ENCODE measurements around the gene PDE6C. TPM values are rescaled to one million over a fixed set of nuclear protein-coding genes. Genes with fewer than 3 reads are reported as not detected.
A peak's percentile ranks its signal among the peaks of the same experiment; 100 is the strongest.

The PDE6C gene
- total RNA-seq = not detected
- 0.06 TPM for polyA plus RNA-seq

GRCh38 chr10:93612311-93612710 is at the start of gene PDE6C:
Gene PDE6C, plus strand, starts transcription at chr10:93612537. Its CDS starts 189 bp downstream, at chr10:93612726.
- no peak for DNase-seq (ENCODE audit: extremely low spot score)

GRCh38 chr10:93565446-93565845 is 46.9 kb upstream of the PDE6C start:
- no peak for DNase-seq (ENCODE audit: extremely low spot score)
- Histone ChIP-seq H3K36me3 (ENCODE audit: insufficient read depth) (no peaks in the 10 kb centered on the region), H3K4me3 (ENCODE audit: low read depth, low read length) (no peak overlapping the region), H3K27ac (ENCODE audit: low read depth) (no peak overlapping the region), H3K4me1 (ENCODE audit: insufficient read depth) (no peaks in the 10 kb centered on the region)
- WGBS = 71% methylated on average over 3 of the region's 3 CpGs

More at GRCh38 chr10:93612311-93612710, at the start of gene PDE6C:
- 64% methylated on average over 6 of the region's 6 CpGs for WGBS
- Histone ChIP-seq H3K4me3 (ENCODE audit: low read depth, low read length) (no peak within 1 kb of the TSS), H3K4me1 (ENCODE audit: insufficient read depth) (no peaks in the 10 kb centered on the region), H3K36me3 (ENCODE audit: insufficient read depth) (no peaks in the 10 kb centered on the region), H3K27ac (ENCODE audit: low read depth) (no peak within 1 kb of the TSS)

DNA sequence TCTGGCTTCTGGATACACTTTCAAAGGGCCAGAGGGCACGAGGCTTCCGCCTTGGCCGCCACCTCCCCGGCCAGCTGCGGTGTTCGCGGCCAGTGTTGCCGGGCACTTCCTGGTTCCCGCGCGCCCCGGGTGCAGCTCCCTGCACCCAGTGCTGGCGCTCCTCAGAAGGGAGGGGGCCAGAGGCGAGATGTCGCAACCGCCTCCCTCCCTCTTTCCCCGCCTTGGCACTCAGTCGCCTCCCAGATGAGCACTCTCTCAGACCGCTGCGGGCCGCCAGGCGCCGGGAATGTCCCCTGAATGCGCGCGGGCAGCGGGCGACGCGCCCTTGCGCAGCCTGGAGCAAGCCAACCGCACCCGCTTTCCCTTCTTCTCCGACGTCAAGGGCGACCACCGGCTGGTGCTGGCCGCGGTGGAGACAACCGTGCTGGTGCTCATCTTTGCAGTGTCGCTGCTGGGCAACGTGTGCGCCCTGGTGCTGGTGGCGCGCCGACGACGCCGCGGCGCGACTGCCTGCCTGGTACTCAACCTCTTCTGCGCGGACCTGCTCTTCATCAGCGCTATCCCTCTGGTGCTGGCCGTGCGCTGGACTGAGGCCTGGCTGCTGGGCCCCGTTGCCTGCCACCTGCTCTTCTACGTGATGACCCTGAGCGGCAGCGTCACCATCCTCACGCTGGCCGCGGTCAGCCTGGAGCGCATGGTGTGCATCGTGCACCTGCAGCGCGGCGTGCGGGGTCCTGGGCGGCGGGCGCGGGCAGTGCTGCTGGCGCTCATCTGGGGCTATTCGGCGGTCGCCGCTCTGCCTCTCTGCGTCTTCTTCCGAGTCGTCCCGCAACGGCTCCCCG is 45.7 kb upstream of the PDE6C start, which contains the start of gene FFAR4:
Gene FFAR4, plus strand, starts transcription at position 231 of the 842 bp plus-strand sequence. Its CDS starts 56 bp downstream, at position 287.
- 2% methylated on average over 85 of the region's 85 CpGs for WGBS
- Histone ChIP-seq H3K27ac (ENCODE audit: low read depth) (no peak within 1 kb of the TSS), H3K4me3 (ENCODE audit: low read depth, low read length) (peak within 1 kb of the TSS; percentile 22), H3K36me3 (ENCODE audit: insufficient read depth) (no peaks in the 10 kb centered on the region), H3K4me1 (ENCODE audit: insufficient read depth) (no peaks in the 10 kb centered on the region)
- no peak for DNase-seq (ENCODE audit: extremely low spot score)

GRCh38 chr10:93567277-93568104 is 44.8 kb upstream of the PDE6C start:
- no peaks in the 10 kb centered on the region for H3K4me1 ChIP-seq (ENCODE audit: insufficient read depth)
- H3K4me3 ChIP-seq (ENCODE audit: low read depth, low read length) = no peak overlapping the region
- 10% methylated on average over 33 of the region's 33 CpGs for WGBS
- DNase-seq (ENCODE audit: extremely low spot score) = no peak
- no peaks in the 10 kb centered on the region for H3K36me3 ChIP-seq (ENCODE audit: insufficient read depth)
- H3K27ac ChIP-seq (ENCODE audit: low read depth) = no peak overlapping the region

DNA sequence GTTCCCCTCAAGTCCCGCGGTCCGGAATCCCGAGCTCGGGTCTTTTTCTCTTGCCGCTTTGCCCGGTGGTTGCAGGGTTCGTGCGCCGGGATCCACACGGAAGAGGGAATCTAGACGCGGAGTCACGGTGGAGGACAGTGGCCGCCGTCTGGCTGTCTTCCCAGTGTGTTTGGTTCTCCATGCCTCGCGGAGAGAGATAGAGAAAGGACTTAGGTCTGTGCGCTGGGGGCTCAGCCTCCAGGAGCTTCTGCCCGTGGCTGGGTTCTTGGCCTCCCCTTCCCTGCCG is 44.3 kb upstream of the PDE6C start:
- Histone ChIP-seq H3K4me3 (ENCODE audit: low read depth, low read length) (no peak overlapping the region), H3K4me1 (ENCODE audit: insufficient read depth) (no peaks in the 10 kb centered on the region), H3K36me3 (ENCODE audit: insufficient read depth) (no peaks in the 10 kb centered on the region), H3K27ac (ENCODE audit: low read depth) (no peak overlapping the region)
- DNase-seq (ENCODE audit: extremely low spot score) = no peak
- 7% methylated on average over 21 of the region's 21 CpGs for WGBS

DNA sequence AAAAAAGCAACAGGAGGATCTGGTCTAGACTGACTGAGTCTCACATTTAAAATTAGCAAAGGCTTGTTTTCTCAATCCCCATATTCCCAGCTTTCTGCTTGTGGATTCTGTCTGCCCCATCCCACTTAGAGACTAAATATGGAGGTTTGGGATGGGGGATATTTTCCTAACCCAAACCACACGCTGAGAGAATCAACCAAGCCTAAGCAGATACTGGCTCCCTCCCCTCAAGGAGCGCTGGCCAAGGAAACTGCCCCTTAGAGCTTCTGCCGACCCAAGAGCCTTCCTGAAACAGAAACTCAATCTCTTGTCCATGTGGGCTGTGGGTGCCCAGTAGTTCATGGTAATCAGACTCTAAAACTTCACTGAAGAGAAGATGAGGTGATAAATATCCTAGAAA is 42.0 kb upstream of the PDE6C start:
- H3K36me3 ChIP-seq (ENCODE audit: insufficient read depth) = no peaks in the 10 kb centered on the region
- no peak for DNase-seq (ENCODE audit: extremely low spot score)
- no peak overlapping the region for H3K4me3 ChIP-seq (ENCODE audit: low read depth, low read length)
- WGBS = 46% methylated on average over 3 of the region's 3 CpGs
- no peak overlapping the region for H3K27ac ChIP-seq (ENCODE audit: low read depth)
- no peaks in the 10 kb centered on the region for H3K4me1 ChIP-seq (ENCODE audit: insufficient read depth)

DNA sequence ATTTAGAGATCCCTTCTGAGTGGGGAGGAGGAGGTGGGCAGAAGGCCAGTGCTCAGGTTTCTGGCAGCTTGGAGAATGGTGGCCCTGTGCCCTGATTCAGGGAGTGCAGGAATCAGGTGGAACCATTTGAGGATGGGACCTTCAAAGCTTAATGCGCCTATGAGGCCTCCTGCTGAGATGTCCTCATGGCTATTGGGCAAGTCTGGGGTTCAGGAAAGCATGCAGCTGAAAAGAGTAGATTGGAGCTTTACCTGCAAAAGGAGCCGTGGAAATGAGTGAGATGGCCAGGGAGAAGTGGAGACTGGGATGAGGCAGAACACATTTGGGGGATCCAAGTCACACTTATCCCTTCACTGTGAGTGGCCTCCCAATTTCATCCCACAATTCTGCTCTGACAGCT is 39.7 kb upstream of the PDE6C start:
- WGBS = 97% methylated on average over 2 of the region's 2 CpGs
- no peak overlapping the region for H3K27ac ChIP-seq (ENCODE audit: low read depth)
- no peak overlapping the region for H3K4me3 ChIP-seq (ENCODE audit: low read depth, low read length)
- no peak for DNase-seq (ENCODE audit: extremely low spot score)
- no peaks in the 10 kb centered on the region for H3K36me3 ChIP-seq (ENCODE audit: insufficient read depth)
- no peaks in the 10 kb centered on the region for H3K4me1 ChIP-seq (ENCODE audit: insufficient read depth)

DNA sequence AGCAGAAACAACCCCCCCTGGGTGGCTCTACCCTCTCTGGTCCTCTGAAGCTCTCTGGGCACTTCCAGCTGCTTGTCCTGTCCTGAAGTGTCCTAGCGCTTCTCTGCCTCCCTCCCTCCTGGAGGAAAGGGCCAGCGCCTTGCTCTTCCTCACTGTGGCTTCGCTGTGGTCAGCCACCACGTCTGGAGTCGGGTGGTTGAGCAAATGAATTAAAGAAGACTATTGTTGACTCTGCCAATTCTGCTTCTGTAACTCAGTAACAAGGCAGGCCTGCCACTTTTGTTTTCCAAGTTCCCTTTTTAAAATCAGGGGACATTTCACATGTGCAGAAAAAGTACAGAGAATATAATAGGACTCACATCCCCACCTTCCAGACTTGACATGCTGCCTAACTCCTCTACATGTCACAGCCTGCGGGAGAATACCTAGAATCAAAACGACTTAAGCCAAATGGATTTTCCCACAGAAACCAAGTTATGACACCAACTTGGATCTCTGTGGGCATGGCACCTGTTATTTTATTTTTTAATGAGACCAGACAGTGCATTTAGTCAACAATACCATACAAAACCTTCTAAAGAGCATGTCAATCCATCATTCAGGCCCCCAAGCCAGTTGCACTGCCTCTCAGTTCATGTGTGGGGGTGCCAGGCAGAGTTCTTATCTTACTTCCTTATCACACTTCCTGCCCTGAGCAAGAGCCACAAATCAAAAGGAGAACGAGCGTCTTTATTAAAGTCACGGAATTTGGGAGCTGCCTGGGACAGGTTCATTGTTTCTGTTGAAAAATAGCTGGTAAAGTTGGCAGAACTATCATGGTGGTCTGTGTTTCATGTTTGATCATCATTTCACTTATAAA is 39.1 kb upstream of the PDE6C start:
- Histone ChIP-seq H3K4me3 (ENCODE audit: low read depth, low read length) (no peak overlapping the region), H3K4me1 (ENCODE audit: insufficient read depth) (no peaks in the 10 kb centered on the region), H3K36me3 (ENCODE audit: insufficient read depth) (no peaks in the 10 kb centered on the region), H3K27ac (ENCODE audit: low read depth) (no peak overlapping the region)
- 41% methylated on average over 10 of the region's 10 CpGs for WGBS
- DNase-seq (ENCODE audit: extremely low spot score) = no peak

GRCh38 chr10:93573924-93574323 is 38.4 kb upstream of the PDE6C start:
- Histone ChIP-seq H3K4me1 (ENCODE audit: insufficient read depth) (no peaks in the 10 kb centered on the region), H3K4me3 (ENCODE audit: low read depth, low read length) (no peak overlapping the region), H3K27ac (ENCODE audit: low read depth) (no peak overlapping the region), H3K36me3 (ENCODE audit: insufficient read depth) (no peaks in the 10 kb centered on the region)
- DNase-seq (ENCODE audit: extremely low spot score) = no peak
- WGBS = 68% methylated on average over 3 of the region's 3 CpGs

GRCh38 chr10:93576888-93577287 is 35.4 kb upstream of the PDE6C start:
- Histone ChIP-seq H3K36me3 (ENCODE audit: insufficient read depth) (no peaks in the 10 kb centered on the region), H3K27ac (ENCODE audit: low read depth) (no peak overlapping the region), H3K4me1 (ENCODE audit: insufficient read depth) (no peaks in the 10 kb centered on the region), H3K4me3 (ENCODE audit: low read depth, low read length) (no peak overlapping the region)
- WGBS = 53% methylated on average over 3 of the region's 3 CpGs
- DNase-seq (ENCODE audit: extremely low spot score) = no peak

GRCh38 chr10:93577565-93577964 is 34.8 kb upstream of the PDE6C start:
- H3K4me1 ChIP-seq (ENCODE audit: insufficient read depth) = no peaks in the 10 kb centered on the region
- H3K36me3 ChIP-seq (ENCODE audit: insufficient read depth) = no peaks in the 10 kb centered on the region
- no peak overlapping the region for H3K27ac ChIP-seq (ENCODE audit: low read depth)
- no peak overlapping the region for H3K4me3 ChIP-seq (ENCODE audit: low read depth, low read length)
- 77% methylated on average over 3 of the region's 3 CpGs for WGBS
- no peak for DNase-seq (ENCODE audit: extremely low spot score)

DNA sequence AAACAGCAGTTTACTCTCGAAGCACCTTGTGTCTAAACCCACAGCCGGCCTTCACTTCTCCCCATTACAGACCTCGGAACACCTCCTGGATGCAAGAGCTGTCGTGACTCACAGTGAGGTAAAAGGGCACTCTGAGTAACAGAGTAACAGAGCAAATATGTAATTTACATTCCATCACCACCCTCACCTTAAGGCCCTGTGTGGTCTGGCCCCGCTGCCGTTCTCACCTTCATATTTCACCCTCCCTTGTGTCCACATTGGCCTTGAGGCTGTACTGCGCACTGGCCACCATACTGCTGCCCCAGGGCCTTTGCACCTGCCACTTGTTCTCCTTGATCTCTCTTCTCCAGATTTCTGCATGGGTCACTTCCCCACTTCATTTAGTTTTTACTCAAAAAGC is 33.2 kb upstream of the PDE6C start:
- WGBS = 83% methylated on average over 7 of the region's 7 CpGs
- H3K4me1 ChIP-seq (ENCODE audit: insufficient read depth) = no peaks in the 10 kb centered on the region
- no peak overlapping the region for H3K4me3 ChIP-seq (ENCODE audit: low read depth, low read length)
- no peak overlapping the region for H3K27ac ChIP-seq (ENCODE audit: low read depth)
- DNase-seq (ENCODE audit: extremely low spot score) = no peak
- no peaks in the 10 kb centered on the region for H3K36me3 ChIP-seq (ENCODE audit: insufficient read depth)

DNA sequence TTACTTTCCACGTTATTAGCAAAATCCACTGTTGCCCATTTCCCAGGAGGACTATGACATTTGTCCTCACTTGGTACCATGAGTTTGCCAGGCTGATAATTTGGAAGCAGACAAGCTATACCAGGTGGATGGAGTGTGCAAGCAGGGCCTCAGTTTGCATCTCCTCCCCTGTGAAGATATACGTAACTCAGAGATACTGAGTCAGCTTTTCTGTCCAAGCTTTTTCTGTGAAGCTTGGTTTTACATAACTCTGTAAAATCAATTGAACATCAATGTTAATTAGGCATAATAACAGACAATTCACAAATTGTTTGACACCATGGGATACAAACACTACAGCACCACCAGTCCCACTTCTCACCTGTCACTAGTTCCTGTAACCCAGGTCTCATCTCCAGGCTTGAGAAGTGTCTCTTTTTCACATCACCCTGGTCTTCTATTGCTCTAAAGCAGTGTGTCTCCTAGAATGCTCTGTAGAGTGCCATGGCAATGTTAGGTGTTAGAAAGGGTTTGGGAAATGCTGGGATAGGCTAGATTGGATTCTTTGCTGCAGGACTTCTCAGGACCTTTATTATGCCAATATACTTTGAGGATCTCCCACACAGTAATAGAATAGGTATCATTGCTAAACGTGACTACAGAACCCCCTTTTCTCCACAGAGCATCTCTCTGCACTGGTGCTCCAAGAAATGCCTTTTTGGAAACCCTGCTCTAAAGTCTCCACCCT is 32.2 kb upstream of the PDE6C start:
- no peak for DNase-seq (ENCODE audit: extremely low spot score)

More for the DNA sequence above, 32.2 kb upstream of the PDE6C start:
- no peak overlapping the region for H3K27ac ChIP-seq (ENCODE audit: low read depth)
- H3K4me3 ChIP-seq (ENCODE audit: low read depth, low read length) = no peak overlapping the region
- H3K4me1 ChIP-seq (ENCODE audit: insufficient read depth) = no peaks in the 10 kb centered on the region
- whole genome bisulfite sequencing = 83% methylated on average over 3 of the region's 3 CpGs
- no peaks in the 10 kb centered on the region for H3K36me3 ChIP-seq (ENCODE audit: insufficient read depth)
